ENCODE data around the gene PRMT9.

GRCh38 chr4:147683717-147684700, at the start of gene PRMT9:
- no peak for TF ChIP-seq GATA1 (IDR thresholded peaks at IDR 0.05; ENCODE audit: low read depth, low read length)
- peak; percentile 98 for TF ChIP-seq POLR2A (IDR thresholded peaks at IDR 0.05; ENCODE audit: low read length)
